IMR-90 (cell line): ENCODE measurements around the gene UBE2J1. TPM values are rescaled to one million over a fixed set of nuclear protein-coding genes. Genes with fewer than 3 reads are reported as not detected.

ENCODE experiments used
- polyA plus RNA-seq, 3 experiments: library from polyadenylated mRNA; depleted of rRNA; stranded (reverse); fragments of >200 nt; gene quantifications; 2 replicates each; pipeline ENCODE4 v1.2.3, GENCODE V29; 2012; ENCODE audit warnings: low replicate concordance in 1 of 3
- total RNA-seq: library from RNA; depleted of rRNA; stranded (reverse); fragments of >200 nt; gene quantifications from 2 replicates; pipeline ENCODE4 v1.2.3, GENCODE V29; 2012; rRNA removed

UBE2J1 gene
- total and polyA plus RNA-seq, 2 of the 4 experiments (the other 2 are of a cell fraction) = 20.9 to 35.3 TPM

Other genes starting within 250 kb of the UBE2J1 start
- gene SRSF12, start 234.7 kb downstream of the UBE2J1 start, total RNA-seq = 0.28 and 0.36 TPM in 2 replicates
- gene SRSF12, start 234.7 kb downstream of the UBE2J1 start, polyA plus RNA-seq (2012; rRNA removed) = 0.13 and 0.21 TPM in 2 replicates
- 6.5 and 11.4 TPM in 2 replicates for gene PM20D2, start 206.7 kb downstream of the UBE2J1 start, total RNA-seq
- 5.0 and 6.0 TPM in 2 replicates for gene PM20D2, start 206.7 kb downstream of the UBE2J1 start, polyA plus RNA-seq (2012; rRNA removed)
- gene GABRR1, start 135.4 kb downstream of the UBE2J1 start, total RNA-seq = not detected in 2 replicates
- gene GABRR1, start 135.4 kb downstream of the UBE2J1 start, polyA plus RNA-seq (2012; rRNA removed) = not detected in 2 replicates
- under 0.01 TPM in 1 of 2 replicates, not detected in the other for gene GABRR2, start 37.4 kb downstream of the UBE2J1 start, total RNA-seq
- gene GABRR2, start 37.4 kb downstream of the UBE2J1 start, polyA plus RNA-seq (2012; rRNA removed) = 0.24 and 0.26 TPM in 2 replicates
- not detected in 2 replicates for gene RRAGD, start 59.6 kb upstream of the UBE2J1 start, total RNA-seq
- not detected in 2 replicates for gene RRAGD, start 59.6 kb upstream of the UBE2J1 start, polyA plus RNA-seq (2012; rRNA removed)
- gene ANKRD6, start 80.4 kb upstream of the UBE2J1 start, total RNA-seq = 0.18 and 0.28 TPM in 2 replicates
- gene ANKRD6, start 80.4 kb upstream of the UBE2J1 start, polyA plus RNA-seq (2012; rRNA removed) = 0.12 and 0.44 TPM in 2 replicates